GM18498 (cell line): ENCODE measurements around the gene EVA1B.

ENCODE experiments used
- ATAC-seq: cut with Tn5 transposase; IDR thresholded peaks from one replicate; pipeline ENCODE4 v1.9.1; 2021; ENCODE audit warnings: mild to moderate bottlenecking, moderate library complexity; ENCODE audit not compliant: unreplicated experiment

The EVA1B gene

GRCh38 chr1:36284061-36284460 lies 39.4 kb downstream of the EVA1B start:
- ATAC-seq: no peak

DNA sequence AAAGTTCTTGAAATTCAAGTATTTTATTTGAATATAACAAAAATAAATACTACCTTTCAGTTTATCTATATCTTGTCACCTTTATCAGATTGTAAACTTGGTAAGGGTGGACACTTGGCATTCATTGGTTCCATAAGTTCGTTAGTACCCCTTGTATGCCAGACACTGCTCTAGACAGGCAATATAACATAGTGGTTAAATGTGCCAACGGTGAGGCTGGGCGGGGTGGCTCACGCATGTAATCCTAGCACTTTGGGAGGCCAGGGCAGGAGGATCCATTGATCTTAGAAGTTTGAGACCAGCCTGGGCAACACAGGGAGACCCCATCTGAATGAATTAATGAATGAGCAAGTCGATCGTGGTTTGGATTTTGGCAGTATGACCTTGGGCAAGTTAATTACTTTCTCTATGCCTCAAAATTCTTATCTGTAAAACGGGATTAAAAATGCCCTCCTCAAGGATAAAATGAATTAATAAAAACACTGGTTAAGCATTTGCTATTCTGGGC lies 43.6 kb downstream of the EVA1B start:
- no peak for ATAC-seq

GRCh38 chr1:36279110-36279788 lies 44.2 kb downstream of the EVA1B start:
- no peak for ATAC-seq

- no peak for ATAC-seq
Observed at GRCh38 chr1:36276688-36277087, 46.8 kb downstream of the EVA1B start.

DNA sequence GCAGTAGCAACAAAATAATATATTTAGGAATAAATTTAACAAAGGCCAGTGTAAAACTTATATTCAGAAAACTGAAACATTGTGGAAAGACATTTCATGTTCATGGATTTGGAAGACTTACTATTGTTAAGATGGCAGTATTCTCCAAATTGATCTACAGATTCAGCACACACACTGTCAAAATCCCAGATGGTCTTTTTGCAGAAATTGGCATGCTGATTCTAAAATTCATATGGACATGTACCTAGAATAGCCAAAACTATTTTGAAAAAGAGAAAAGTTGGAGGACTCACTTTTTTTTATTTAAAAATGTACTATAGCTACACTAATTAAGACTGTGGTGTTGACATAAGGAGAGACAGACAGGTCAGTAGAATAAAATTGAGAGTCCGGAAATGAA lies 49.2 kb downstream of the EVA1B start:
- ATAC-seq: no peak

GRCh38 chr1:36273024-36273423 lies 50.4 kb downstream of the EVA1B start:
- ATAC-seq: no peak
